Measurements from ENCODE around the gene COPS4.

DNA sequence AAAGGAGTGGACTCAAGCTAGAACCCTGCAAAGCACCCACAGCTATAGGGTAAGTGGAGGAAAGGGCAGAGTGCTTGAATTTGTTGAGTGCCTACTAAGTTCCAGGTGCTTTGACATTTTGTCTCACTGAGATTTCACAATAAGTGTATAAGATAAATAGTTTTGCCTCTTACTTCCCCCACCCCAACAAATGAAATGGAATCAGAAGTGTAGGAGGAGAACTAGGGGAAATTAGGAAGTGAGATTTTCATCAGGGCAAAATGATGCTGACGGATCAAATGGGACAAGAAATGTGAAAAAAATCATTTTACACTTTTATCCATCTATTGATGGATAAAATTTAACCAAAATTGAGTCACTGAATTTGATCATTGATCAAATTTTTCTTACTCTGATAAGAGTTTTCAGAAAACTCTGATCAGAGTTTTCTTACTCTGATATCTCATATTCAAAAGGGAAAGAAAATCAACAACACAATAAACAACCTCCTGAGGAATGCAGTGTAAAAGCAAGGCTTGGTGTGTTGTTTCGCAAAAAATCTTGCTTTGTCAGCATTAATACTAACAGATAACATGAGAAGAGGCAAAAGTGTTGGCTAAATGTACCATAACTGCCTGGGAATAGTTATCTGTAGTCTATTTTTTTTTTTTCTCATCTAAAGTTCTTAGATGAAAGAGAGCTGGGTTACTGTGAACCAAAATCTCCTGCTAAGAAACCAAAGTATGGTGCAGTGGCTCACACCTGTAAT, 54.6 kb downstream of the COPS4 start:
- TF ChIP-seq, protein P1, sequence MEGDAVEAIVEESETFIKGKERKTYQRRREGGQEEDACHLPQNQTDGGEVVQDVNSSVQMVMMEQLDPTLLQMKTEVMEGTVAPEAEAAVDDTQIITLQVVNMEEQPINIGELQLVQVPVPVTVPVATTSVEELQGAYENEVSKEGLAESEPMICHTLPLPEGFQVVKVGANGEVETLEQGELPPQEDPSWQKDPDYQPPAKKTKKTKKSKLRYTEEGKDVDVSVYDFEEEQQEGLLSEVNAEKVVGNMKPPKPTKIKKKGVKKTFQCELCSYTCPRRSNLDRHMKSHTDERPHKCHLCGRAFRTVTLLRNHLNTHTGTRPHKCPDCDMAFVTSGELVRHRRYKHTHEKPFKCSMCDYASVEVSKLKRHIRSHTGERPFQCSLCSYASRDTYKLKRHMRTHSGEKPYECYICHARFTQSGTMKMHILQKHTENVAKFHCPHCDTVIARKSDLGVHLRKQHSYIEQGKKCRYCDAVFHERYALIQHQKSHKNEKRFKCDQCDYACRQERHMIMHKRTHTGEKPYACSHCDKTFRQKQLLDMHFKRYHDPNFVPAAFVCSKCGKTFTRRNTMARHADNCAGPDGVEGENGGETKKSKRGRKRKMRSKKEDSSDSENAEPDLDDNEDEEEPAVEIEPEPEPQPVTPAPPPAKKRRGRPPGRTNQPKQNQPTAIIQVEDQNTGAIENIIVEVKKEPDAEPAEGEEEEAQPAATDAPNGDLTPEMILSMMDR (conservative IDR thresholded peaks at IDR 0.05): no peak
- TF ChIP-seq EZH2 (IDR thresholded peaks at IDR 0.05; ENCODE audit: low read depth): no peak
